ENCODE data around the gene DENND2D.

DENND2D gene

GRCh38 chr1:111179968-111180533 lies 20.4 kb downstream of the DENND2D start:
- no peak for DNase-seq (ENCODE audit: low read depth in 3 of 3)

GRCh38 chr1:111176678-111177077 lies 23.8 kb downstream of the DENND2D start:
- DNase-seq (ENCODE audit: low read depth in 3 of 3), result no peak

DNA sequence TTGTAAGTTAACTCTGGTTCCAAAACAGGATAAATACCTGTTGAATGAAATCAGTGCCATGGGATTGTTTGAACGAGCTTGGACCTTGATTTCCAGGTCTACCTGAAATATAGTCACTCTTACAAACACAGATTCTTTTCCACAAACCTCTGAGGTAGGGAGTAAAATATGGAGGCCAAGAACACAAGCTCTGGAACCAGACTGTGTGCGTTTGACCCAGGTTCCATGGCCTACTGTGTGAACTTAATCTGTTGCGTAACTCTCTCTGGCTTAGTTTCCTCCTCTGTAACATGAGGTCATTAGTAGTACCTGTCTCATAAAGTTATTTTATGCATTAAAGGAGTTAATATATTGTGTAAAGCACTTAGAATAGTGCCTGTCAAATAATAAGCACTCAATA lies 25.1 kb downstream of the DENND2D start:
- no peak for DNase-seq (ENCODE audit: low read depth in 3 of 3)

DNA sequence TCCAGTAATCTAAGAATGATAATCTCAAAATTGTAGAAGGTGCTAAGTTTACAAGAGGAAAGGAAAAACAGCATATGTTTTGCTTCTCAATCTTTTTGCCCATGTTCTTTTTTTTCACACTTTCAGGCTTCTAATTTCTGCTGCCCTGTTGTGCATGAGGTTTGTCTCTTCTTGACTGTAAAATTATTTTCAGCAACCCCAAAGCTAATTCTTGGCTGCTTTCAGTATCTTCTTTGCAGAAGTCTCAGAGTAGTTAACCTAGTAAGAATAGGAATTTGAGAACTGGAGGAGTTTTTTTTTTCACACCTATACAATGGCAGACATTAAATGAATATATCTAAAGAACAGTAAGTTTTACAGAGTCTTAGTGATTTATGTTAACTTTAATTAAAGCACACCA lies 26.4 kb downstream of the DENND2D start:
- DNase-seq (ENCODE audit: low read depth in 3 of 3), result no peak

DNA sequence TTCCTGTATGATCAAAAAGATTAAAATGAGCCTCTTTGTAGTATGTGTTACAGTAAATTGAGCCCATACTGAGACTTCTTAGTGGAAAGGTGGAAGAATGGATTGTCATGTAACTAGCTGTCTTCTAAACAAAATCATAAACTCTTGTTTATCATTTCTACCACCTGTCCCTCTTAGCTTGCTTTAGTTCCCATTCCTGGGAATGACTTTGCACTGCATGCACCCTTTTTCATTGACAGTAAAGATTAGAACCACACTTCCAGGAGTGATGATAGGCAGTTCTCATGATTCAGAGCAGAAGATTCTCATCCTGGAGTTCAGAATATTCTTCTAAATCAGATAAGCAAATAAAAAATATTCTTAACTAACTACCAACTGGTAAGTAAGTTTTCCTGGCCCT lies 28.0 kb downstream of the DENND2D start:
- no peak for DNase-seq (ENCODE audit: low read depth in 3 of 3)

DNA sequence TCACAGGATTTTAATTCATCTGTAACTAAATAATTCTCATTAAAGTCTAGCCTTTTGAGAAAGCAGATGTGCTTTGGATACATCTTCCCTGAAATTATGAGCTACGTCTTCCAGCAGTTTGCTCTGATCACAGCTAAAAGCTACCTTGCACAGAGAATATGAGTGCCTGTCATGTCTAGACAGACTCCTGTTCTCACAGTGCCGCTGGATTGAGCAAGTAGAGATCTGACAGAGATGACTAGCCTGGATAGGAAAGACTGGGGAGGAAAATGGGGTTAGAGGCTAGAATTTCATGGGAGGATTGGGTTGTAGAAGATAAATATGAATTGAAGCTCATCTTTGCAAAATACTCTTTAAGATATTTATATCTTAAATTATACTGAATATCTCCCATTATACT lies 36.3 kb downstream of the DENND2D start:
- DNase-seq (ENCODE audit: low read depth in 3 of 3), result no peak

DNA sequence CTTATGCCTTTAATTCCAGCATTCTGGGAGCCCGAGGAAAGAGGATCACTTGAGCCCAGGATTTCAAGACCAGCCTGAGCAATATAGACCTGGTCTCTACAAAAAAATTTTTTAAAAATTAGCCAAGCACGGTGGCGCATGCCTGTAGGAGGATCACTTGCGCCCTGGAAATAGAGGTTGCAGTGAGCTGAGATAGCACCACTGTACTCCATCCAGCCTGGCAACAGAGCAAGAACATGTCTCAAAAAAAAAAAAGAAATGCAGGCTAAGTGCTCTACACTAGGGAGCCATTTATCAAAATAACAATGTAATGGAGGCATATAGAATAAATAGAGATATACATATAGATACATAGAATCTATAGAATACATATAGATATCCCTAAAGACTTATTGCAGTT lies 37.1 kb downstream of the DENND2D start:
- DNase-seq (ENCODE audit: low read depth in 3 of 3), result no peak

- no peak for DNase-seq (ENCODE audit: low read depth in 3 of 3)
Observed at GRCh38 chr1:111162488-111162880, 38.0 kb downstream of the DENND2D start.

DNA sequence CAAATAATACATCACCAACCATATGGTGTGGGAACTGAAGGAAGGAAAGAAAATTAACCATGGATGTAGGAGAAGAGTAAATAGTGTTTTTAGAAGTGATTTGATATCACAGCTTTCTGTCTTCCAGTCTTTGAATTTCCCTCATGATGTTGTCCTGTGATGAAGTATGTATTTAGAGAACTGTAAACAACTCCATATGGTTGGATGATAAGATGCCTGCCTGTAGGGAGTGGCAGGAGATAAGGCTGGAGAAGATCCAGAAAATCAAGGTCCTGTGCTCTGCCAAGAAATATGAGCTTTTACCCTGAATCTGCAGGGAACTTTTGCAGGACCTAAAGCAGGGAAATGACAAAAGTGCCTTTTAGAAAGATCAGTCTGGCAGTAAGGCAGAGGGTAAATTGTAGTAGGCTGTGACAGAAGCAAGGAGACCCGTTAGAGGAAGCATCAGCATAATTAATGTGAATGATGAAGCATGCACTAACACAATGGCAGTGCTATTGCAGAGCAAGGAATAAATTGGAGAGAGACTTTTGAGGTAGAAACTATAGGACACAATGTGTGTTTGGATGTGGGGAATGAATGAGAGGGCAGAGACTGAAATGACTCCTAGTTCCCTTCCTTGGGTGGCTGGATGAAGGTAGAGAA lies 38.5 kb downstream of the DENND2D start:
- DNase-seq (ENCODE audit: low read depth in 3 of 3), result no peak

- no peak for DNase-seq (ENCODE audit: low read depth in 3 of 3)
Observed at GRCh38 chr1:111157431-111157830, 43.0 kb downstream of the DENND2D start.

GRCh38 chr1:111154021-111154999 lies 46.1 kb downstream of the DENND2D start:
- no peak for DNase-seq (ENCODE audit: low read depth in 3 of 3)

- DNase-seq (ENCODE audit: low read depth in 3 of 3), result no peak
Observed at GRCh38 chr1:111151838-111152237, 48.6 kb downstream of the DENND2D start.

GRCh38 chr1:111148376-111148881 lies 52.0 kb downstream of the DENND2D start:
- DNase-seq (ENCODE audit: low read depth in 3 of 3), result no peak

DNA sequence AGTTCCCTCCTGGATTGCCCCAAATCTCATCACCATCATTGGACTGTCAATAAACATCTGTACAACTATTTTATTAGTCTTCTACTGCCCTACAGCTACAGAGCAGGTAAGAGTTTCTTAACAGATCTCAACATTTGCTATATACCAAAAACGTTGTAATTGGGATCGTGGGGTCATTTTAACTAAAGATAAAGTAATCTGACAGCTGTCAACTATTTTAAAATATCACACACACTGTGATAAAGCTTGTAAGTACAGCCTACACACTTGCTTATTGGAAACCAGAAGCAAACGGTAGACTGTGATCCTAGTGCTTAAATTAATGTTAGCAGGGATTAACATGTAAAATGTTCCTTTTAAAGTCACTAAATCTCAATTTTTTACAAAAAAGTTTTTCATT lies 52.5 kb downstream of the DENND2D start:
- no peak for DNase-seq (ENCODE audit: low read depth in 3 of 3)

DNA sequence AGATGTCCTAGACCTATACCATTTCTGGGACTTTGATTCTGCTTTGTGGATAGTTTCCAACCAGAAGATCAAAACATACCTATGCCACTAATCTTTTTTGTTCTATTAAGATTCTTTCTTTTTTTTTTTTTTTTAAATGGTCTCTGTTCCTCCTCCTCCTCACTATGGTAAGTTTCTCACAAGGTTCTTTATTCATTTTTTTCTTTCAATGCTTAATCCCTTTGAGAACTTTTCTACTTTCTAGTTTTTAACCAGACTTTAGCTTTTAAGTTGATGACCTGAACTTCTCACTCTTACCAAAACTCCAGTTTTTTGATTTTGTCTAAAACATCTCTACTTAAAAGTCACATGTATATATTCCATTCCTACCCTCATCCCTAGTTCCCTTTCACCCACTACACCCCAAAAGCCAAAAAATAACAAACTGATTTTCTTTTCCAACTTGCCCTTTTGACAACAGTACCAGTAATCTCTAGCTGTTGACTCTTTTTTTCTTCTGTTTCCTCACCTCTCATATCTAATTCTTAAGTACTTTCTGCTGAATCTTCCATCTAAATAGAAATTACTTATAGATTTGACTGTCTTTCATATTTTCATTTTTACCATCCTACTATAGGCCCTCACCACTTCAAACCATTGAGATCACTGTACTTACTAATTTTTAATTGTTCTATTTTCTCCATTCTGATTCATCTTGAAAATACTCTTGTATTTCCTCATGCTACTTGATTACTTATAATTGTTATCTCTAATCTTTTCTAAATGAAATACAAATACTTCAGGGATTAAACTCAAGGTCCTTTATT lies 54.3 kb downstream of the DENND2D start:
- DNase-seq (ENCODE audit: low read depth in 3 of 3), result no peak

DNA sequence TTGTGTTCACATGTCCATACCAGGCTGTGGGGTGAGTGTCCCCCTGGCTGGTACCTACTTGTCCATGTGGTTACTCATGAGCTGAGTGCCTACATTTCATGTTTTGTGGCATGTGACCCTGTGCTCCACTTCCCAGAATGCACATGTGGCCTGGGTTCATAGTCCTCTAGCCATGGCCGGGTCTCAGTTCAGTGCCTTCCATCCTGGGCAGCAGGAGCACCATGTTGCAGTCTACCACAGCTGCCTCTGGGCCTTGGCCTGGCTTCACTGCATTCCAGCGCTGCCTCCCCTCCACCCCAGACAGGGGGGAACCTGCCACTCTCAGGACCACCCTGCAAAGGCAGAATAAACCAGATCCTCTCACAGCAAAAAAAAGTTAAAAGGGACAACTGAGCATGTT lies 54.9 kb downstream of the DENND2D start:
- DNase-seq (ENCODE audit: low read depth in 3 of 3), result no peak

GRCh38 chr1:111142356-111142975 lies 58.0 kb downstream of the DENND2D start:
- no peak for DNase-seq (ENCODE audit: low read depth in 3 of 3)

- DNase-seq (ENCODE audit: low read depth in 3 of 3), result no peak
Observed at GRCh38 chr1:111141245-111142220, 58.9 kb downstream of the DENND2D start.

DNA sequence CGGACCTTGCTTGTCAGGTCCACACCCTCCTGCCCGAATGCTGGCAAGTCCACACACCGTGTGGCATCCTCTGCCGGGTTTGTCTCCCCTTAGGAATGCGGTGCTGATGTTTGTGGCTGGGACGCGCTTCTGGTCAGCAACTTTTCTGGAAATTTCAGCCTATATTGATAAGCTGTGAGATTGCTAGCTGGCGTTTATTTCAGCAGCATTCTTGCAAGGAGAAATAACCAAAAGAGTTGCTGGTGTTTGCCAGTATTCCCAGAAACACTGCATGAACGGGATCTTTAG lies 59.8 kb downstream of the DENND2D start:
- no peak for DNase-seq (ENCODE audit: low read depth in 3 of 3)

DNA sequence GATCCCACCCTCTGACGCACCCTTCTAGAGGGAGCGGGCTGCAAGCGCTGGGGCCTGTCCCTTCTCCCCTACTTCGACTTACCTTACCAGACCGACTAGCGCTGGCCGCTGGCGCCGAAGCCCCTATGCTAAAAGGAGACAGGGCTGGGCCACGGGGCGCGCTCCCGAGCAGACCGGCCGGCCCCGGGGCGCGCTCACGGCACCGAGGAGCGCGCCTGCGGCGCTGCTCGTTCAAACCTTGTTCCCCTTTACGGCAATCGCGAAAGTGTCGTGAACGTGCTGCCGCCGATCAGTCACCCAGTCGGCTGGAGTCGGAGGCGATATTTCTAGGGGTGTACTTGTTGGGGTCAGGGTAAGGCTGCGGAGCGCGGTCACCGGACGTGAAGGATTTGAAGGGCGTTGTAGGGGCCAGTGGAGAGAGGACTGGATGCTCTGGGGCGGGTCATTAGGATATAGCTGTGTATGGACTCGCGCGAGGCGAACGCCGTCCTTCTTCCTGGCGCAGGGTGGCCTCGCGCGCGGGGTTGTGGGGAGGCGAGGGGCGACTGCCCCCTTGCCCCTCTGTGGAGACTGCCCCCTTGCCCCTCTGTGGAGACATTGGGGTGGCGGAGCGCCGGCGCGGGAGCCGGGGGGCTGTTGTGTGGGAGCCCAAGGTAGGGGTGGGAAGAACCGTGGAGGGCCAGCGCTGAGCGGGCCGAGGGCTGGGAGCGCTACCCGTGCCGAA lies 60.3 kb downstream of the DENND2D start, which contains the start of the genes CEPT1 and DRAM2:
Gene CEPT1 (plus strand): TSS at position 268 of the 724 bp plus-strand sequence. CDS start 7,492 bp downstream, outside the sequence.
Gene DRAM2 (minus strand): TSS at position 138 of the 724 bp plus-strand sequence. CDS start 8,539 bp downstream, outside the sequence.
- peak; percentile 82 to 91 (median 87) for DNase-seq (ENCODE audit: low read depth in 3 of 3)

Measured in stimulated activated CD4-positive, alpha-beta T cell treated with anti-CD3 and anti-CD28 coated beads, TNF-alpha, amount 100 ng/mL, for 24 hours (primary cell).